Measurements from ENCODE around the gene USP5.
A peak's percentile ranks its signal among the peaks of the same experiment; 100 is the strongest.

Gene USP5

GRCh38 chr12:6822426-6823135, 29.4 kb upstream of the USP5 start:
- Mint-ChIP-seq H3K27ac (peak overlapping the region; percentile 57), H3K4me1 (ENCODE audit: low read depth) (peaks cover 23% of the 10 kb centered on the region), H3K4me3 (no peak overlapping the region), H3K27me3 (peaks cover 60% of the 10 kb centered on the region), H3K36me3 (ENCODE audit: low read depth) (peaks cover 24% of the 10 kb centered on the region), H3K9me3 (no peaks in the 10 kb centered on the region)
- DNase-seq, result no peak

- H3K27me3 Mint-ChIP-seq, result peaks cover 63% of the 10 kb centered on the region
- H3K9me3 Mint-ChIP-seq, result no peaks in the 10 kb centered on the region
- no peak overlapping the region for H3K27ac Mint-ChIP-seq
- H3K4me3 Mint-ChIP-seq, result no peak overlapping the region
- DNase-seq, result no peak
- peaks cover 16% of the 10 kb centered on the region for H3K36me3 Mint-ChIP-seq (ENCODE audit: low read depth)
- H3K4me1 Mint-ChIP-seq (ENCODE audit: low read depth), result peaks cover 26% of the 10 kb centered on the region
These were observed 28.5 kb upstream of the USP5 start for GRCh38 chr12:6823182-6824084.

- DNase-seq, result no peak
- H3K27me3 Mint-ChIP-seq, result peaks cover 68% of the 10 kb centered on the region
- no peaks in the 10 kb centered on the region for H3K9me3 Mint-ChIP-seq
- peaks cover 31% of the 10 kb centered on the region for H3K4me1 Mint-ChIP-seq (ENCODE audit: low read depth)
- H3K27ac Mint-ChIP-seq, result no peak overlapping the region
- H3K36me3 Mint-ChIP-seq (ENCODE audit: low read depth), result peaks cover 9% of the 10 kb centered on the region
- no peak overlapping the region for H3K4me3 Mint-ChIP-seq
These were observed 27.7 kb upstream of the USP5 start for GRCh38 chr12:6824085-6824775.

GRCh38 chr12:6824901-6825381, 27.0 kb upstream of the USP5 start:
- no peaks in the 10 kb centered on the region for H3K9me3 Mint-ChIP-seq
- no peak overlapping the region for H3K4me3 Mint-ChIP-seq
- H3K36me3 Mint-ChIP-seq (ENCODE audit: low read depth), result peaks cover 2% of the 10 kb centered on the region
- peaks cover 36% of the 10 kb centered on the region for H3K4me1 Mint-ChIP-seq (ENCODE audit: low read depth)
- no peak overlapping the region for H3K27ac Mint-ChIP-seq
- H3K27me3 Mint-ChIP-seq, result peaks cover 74% of the 10 kb centered on the region
- no peak for DNase-seq

GRCh38 chr12:6825398-6826124, 26.4 kb upstream of the USP5 start:
- Mint-ChIP-seq H3K9me3 (no peaks in the 10 kb centered on the region), H3K27me3 (peaks cover 80% of the 10 kb centered on the region), H3K4me1 (ENCODE audit: low read depth) (peaks cover 34% of the 10 kb centered on the region), H3K27ac (peak overlapping the region; percentile 35), H3K36me3 (ENCODE audit: low read depth) (no peaks in the 10 kb centered on the region), H3K4me3 (no peak overlapping the region)
- peak; percentile 91 for DNase-seq

- no peak for DNase-seq
- H3K27me3 Mint-ChIP-seq, result peaks cover 79% of the 10 kb centered on the region
- no peak overlapping the region for H3K27ac Mint-ChIP-seq
- H3K9me3 Mint-ChIP-seq, result no peaks in the 10 kb centered on the region
- peaks cover 29% of the 10 kb centered on the region for H3K4me1 Mint-ChIP-seq (ENCODE audit: low read depth)
- no peak overlapping the region for H3K4me3 Mint-ChIP-seq
- H3K36me3 Mint-ChIP-seq (ENCODE audit: low read depth), result no peaks in the 10 kb centered on the region
These were observed 25.7 kb upstream of the USP5 start for GRCh38 chr12:6826125-6826733.

GRCh38 chr12:6826734-6827436, 25.1 kb upstream of the USP5 start:
- H3K4me3 Mint-ChIP-seq, result peak overlapping the region; percentile 39
- DNase-seq, result no peak
- no peaks in the 10 kb centered on the region for H3K9me3 Mint-ChIP-seq
- peaks cover 76% of the 10 kb centered on the region for H3K27me3 Mint-ChIP-seq
- peak overlapping the region; percentile 2 for H3K27ac Mint-ChIP-seq
- H3K4me1 Mint-ChIP-seq (ENCODE audit: low read depth), result peaks cover 27% of the 10 kb centered on the region
- no peaks in the 10 kb centered on the region for H3K36me3 Mint-ChIP-seq (ENCODE audit: low read depth)

GRCh38 chr12:6827437-6827911, 24.5 kb upstream of the USP5 start:
- no peaks in the 10 kb centered on the region for H3K36me3 Mint-ChIP-seq (ENCODE audit: low read depth)
- H3K27me3 Mint-ChIP-seq, result peaks cover 70% of the 10 kb centered on the region
- peaks cover 23% of the 10 kb centered on the region for H3K4me1 Mint-ChIP-seq (ENCODE audit: low read depth)
- DNase-seq, result peak; percentile 71
- H3K9me3 Mint-ChIP-seq, result no peaks in the 10 kb centered on the region
- H3K4me3 Mint-ChIP-seq, result peak overlapping the region; percentile 39
- H3K27ac Mint-ChIP-seq, result peak overlapping the region; percentile 2

GRCh38 chr12:6827982-6828780, 23.8 kb upstream of the USP5 start, which contains the start of gene P3H3:
Gene P3H3 (plus strand): TSS chr12:6828407. CDS start chr12:6828441, 34 bp downstream.
- Mint-ChIP-seq H3K4me3 (peak within 1 kb of the TSS; percentile 78), H3K27me3 (peaks cover 63% of the 10 kb centered on the region), H3K36me3 (ENCODE audit: low read depth) (no peaks in the 10 kb centered on the region), H3K4me1 (ENCODE audit: low read depth) (peaks cover 23% of the 10 kb centered on the region), H3K9me3 (no peaks in the 10 kb centered on the region), H3K27ac (peak within 1 kb of the TSS; percentile 57)
- DNase-seq, result peak; percentile 63

GRCh38 chr12:6828781-6829535, 23.0 kb upstream of the USP5 start:
- H3K9me3 Mint-ChIP-seq, result no peaks in the 10 kb centered on the region
- H3K27me3 Mint-ChIP-seq, result peaks cover 56% of the 10 kb centered on the region
- peak overlapping the region; percentile 57 for H3K27ac Mint-ChIP-seq
- DNase-seq, result peak; percentile 73
- no peaks in the 10 kb centered on the region for H3K36me3 Mint-ChIP-seq (ENCODE audit: low read depth)
- peaks cover 23% of the 10 kb centered on the region for H3K4me1 Mint-ChIP-seq (ENCODE audit: low read depth)
- peak overlapping the region; percentile 78 for H3K4me3 Mint-ChIP-seq

GRCh38 chr12:6829536-6830220, 22.3 kb upstream of the USP5 start:
- peaks cover 51% of the 10 kb centered on the region for H3K27me3 Mint-ChIP-seq

More at GRCh38 chr12:6829536-6830220, 22.3 kb upstream of the USP5 start:
- H3K4me1 Mint-ChIP-seq (ENCODE audit: low read depth), result peaks cover 27% of the 10 kb centered on the region
- peak overlapping the region; percentile 78 for H3K4me3 Mint-ChIP-seq
- no peak overlapping the region for H3K27ac Mint-ChIP-seq
- H3K36me3 Mint-ChIP-seq (ENCODE audit: low read depth), result no peaks in the 10 kb centered on the region
- H3K9me3 Mint-ChIP-seq, result no peaks in the 10 kb centered on the region
- DNase-seq, result no peak
